HepG2 (cell line): ENCODE results near the gene CCL17. TPM values are rescaled to one million over a fixed set of nuclear protein-coding genes. Genes with fewer than 3 reads are reported as not detected.

Experiments used
- ATAC-seq: fragments of 200-7000 bp; cut with Tn5 transposase; 3 replicates; pipeline ENCODE4 v1.9.1; 2020; ENCODE audit warnings: mild to moderate bottlenecking, moderate library complexity
- BruUV-seq: library from RNA; stranded (reverse); fragments of 400-500 nt; replicated peaks from 2 replicates; lab custom pipeline; 2021; lab: Mats Ljungman, UMichigan
- CTCF ChIA-PET: fragments of 300-600 bp; formaldehyde crosslinking; extraction: SDS; loops from one replicate; lab custom pipeline; 2021; ENCODE audit warnings: low total read pairs, inconsistent platforms, low intra/inter-chr PET ratio; lab: Yijun Ruan, JAX
- POLR2A ChIA-PET: fragments of 350-600 bp; sonication (Branson Sonifier 250); formaldehyde crosslinking; loops from one replicate; lab custom pipeline; 2020; ENCODE audit warnings: antibody characterized with exemption, inconsistent platforms; lab: Yijun Ruan, JAX
- DNase-seq: peaks from one replicate; pipeline ENCODE4 v3.0.0-alpha.2; 2015; ENCODE audit warnings: low spot score
- FAIRE-seq: peaks from 3 replicates; lab custom pipeline; 2011; peaks lifted over from hg19 to GRCh38; lab: Jason Lieb, UNC
- H2AFZ ChIP-seq: one replicate; pipeline ENCODE4 v1.6.1; 2011; ENCODE audit warnings: low read length, inconsistent platforms
- H3K27ac ChIP-seq: fragments of 300-600 bp; 3 replicates; pipeline ENCODE4 v1.8.0; 2011; ENCODE audit warnings: mixed run types, mild to moderate bottlenecking, mixed read lengths, low read length, inconsistent platforms; ENCODE audit not compliant: insufficient read depth; ENCODE audit errors: extremely low read length
- H3K27me3 ChIP-seq, 2 experiments: fragments of 200-600 bp in 1 of 2; 2 replicates in 1 of 2; 3 replicates in 1 of 2; pipeline versions ENCODE4 v1.6.0 to v1.8.0; 2011; ENCODE audit warnings: low read length in 2 of 2, mild to moderate bottlenecking in 2 of 2, moderate library complexity in 2 of 2, inconsistent platforms in 1 of 2; ENCODE audit not compliant: insufficient read depth in 2 of 2, control insufficient read depth in 1 of 2
- H3K36me3 ChIP-seq, 2 experiments: fragments of 200-600 bp in 1 of 2; replicated peaks in 1 of 2; 2 replicates in 1 of 2; 3 replicates in 1 of 2; pipeline versions ENCODE4 v1.5.1 to v1.8.0; 2011; ENCODE audit warnings: low read length in 2 of 2, inconsistent platforms in 1 of 2; ENCODE audit not compliant: insufficient read depth in 2 of 2, control insufficient read depth in 1 of 2
- H3K4me1 ChIP-seq: 2 replicates; pipeline ENCODE4 v1.5.1; 2012; ENCODE audit warnings: low read length, inconsistent platforms; ENCODE audit not compliant: insufficient read depth
- H3K4me2 ChIP-seq: 2 replicates; pipeline ENCODE4 v1.6.0; 2011; ENCODE audit warnings: low read depth, low read length, inconsistent platforms
- H3K4me3 ChIP-seq, 3 experiments: fragments of 200-600 bp in 1 of 3; sonication (generic), shearing (Covaris generic) in 1 of 3; replicated peaks in 1 of 3; 2 replicates each; pipeline ENCODE4 v1.5.1; 2011 to 2016; ENCODE audit warnings: low read length in 3 of 3, inconsistent platforms in 2 of 3, low read depth in 2 of 3, mild to moderate bottlenecking in 2 of 3, control low read depth in 1 of 3, mixed read lengths in 1 of 3; ENCODE audit not compliant: insufficient read depth in 1 of 3
- H3K79me2 ChIP-seq: one replicate; pipeline ENCODE4 v1.6.1; 2011; ENCODE audit warnings: low read length, inconsistent platforms; ENCODE audit not compliant: insufficient read depth
- H3K9ac ChIP-seq: 2 replicates; pipeline ENCODE4 v1.6.0; 2011; ENCODE audit warnings: mild to moderate bottlenecking, low read depth, low read length, inconsistent platforms; ENCODE audit not compliant: insufficient read depth
- H3K9me3 ChIP-seq: 2 replicates; pipeline ENCODE4 v1.5.1; 2012; ENCODE audit warnings: mild to moderate bottlenecking, low read length
- H4K20me1 ChIP-seq: 2 replicates; pipeline ENCODE4 v1.6.0; 2011; ENCODE audit warnings: inconsistent platforms, mild to moderate bottlenecking, low read length, moderate library complexity; ENCODE audit not compliant: insufficient read depth
- BORCS8-MEF2B ChIP-seq: sonication (generic); formaldehyde crosslinking; IDR thresholded peaks from 2 replicates; pipeline ENCODE4 v1.8.0; 2022; ENCODE audit warnings: mild to moderate bottlenecking, missing genetic modification reagents
- GATA4 ChIP-seq: sonication (generic); IDR thresholded peaks from 2 replicates; pipeline ENCODE4 v1.6.1; 2016; ENCODE audit warnings: antibody characterized with exemption, low read depth, borderline replicate concordance
- HMGA1 ChIP-seq: sonication (generic); formaldehyde crosslinking; conservative IDR thresholded peaks from 2 replicates; pipeline ENCODE4 v1.4.0; 2020; ENCODE audit warnings: missing genetic modification reagents
- KDM2A ChIP-seq: sonication (generic); formaldehyde crosslinking; IDR thresholded peaks from 2 replicates; pipeline ENCODE4 v1.4.0; 2020; ENCODE audit warnings: low read depth, missing genetic modification reagents, borderline replicate concordance
- PRMT3 ChIP-seq: sonication (generic); formaldehyde crosslinking; IDR thresholded peaks from 2 replicates; pipeline ENCODE4 v1.8.1; 2022; ENCODE audit warnings: low read depth, mild to moderate bottlenecking, moderate library complexity, missing genetic modification reagents, borderline replicate concordance
- ZNF296 ChIP-seq: sonication (generic); formaldehyde crosslinking; conservative IDR thresholded peaks from 2 replicates; pipeline ENCODE4 v1.5.0; 2020; ENCODE audit warnings: mild to moderate bottlenecking, missing genetic modification reagents
- ZNF766 ChIP-seq: sonication (generic); formaldehyde crosslinking; IDR thresholded peaks from 2 replicates; pipeline ENCODE4 v1.5.0; 2020; ENCODE audit warnings: missing genetic modification reagents, borderline replicate concordance
- WGBS: methylation state at CpG from one replicate; pipeline ENCODE4 v1.1.6; 2017; ENCODE audit warnings: low lambda C conversion rate; 5-methylcytosine and 5-hydroxymethylcytosine counted together
- in situ Hi-C: cut with HindIII; loops from 2 replicates; pipeline ENCODE4 v1.10.0; 2017; ENCODE audit warnings: low pct_unique_long_range_greater_than_20kb; ENCODE audit not compliant: extremely low pct_ligation_motif_present
- intact Hi-C: fragments of 100-400 bp; cut with micrococcal nuclease; formaldehyde crosslinking; loops from one replicate; pipeline ENCODE4 v1.10.0; 2022; ENCODE audit not compliant: unreplicated experiment
- polyA plus RNA-seq, 8 experiments: library from polyadenylated mRNA; depleted of rRNA in 3 of 8; stranded (reverse) in 7 of 8; unstranded in 1 of 8; fragments of >200 nt; fragmentation: Illumina TruSeq in 4 of 8; extraction: Trizol in 4 of 8; gene quantifications; 2 replicates each; pipeline versions ENCODE4 v1.2.1 to v1.2.3, GENCODE V29; 2011 to 2016; ENCODE audit warnings: low read depth in 4 of 8, missing spikeins in 1 of 8, mixed read lengths in 1 of 8; ENCODE audit not compliant: insufficient read depth in 1 of 8
- total RNA-seq, 5 experiments: library from RNA; depleted of rRNA; stranded (reverse); fragments of >200 nt; fragmentation: Illumina TruSeq; extraction: Trizol; gene quantifications; 2 replicates each; pipeline ENCODE4 v1.2.3, GENCODE V29; 2016; ENCODE audit warnings: low read depth in 1 of 5
- TF ChIP-seq, protein P1 (sequence below), 2 experiments: IDR thresholded peaks; 2 replicates each; pipeline ENCODE4 v1.6.1; 2011 to 2012; ENCODE audit warnings: low read length in 2 of 2, borderline replicate concordance in 1 of 2, low read depth in 1 of 2, mild to moderate bottlenecking in 1 of 2, moderate library complexity in 1 of 2
- TF ChIP-seq, protein P2 (sequence below): sonication (generic); formaldehyde crosslinking; conservative IDR thresholded peaks from 2 replicates; pipeline ENCODE4 v1.4.0; 2020; ENCODE audit warnings: missing genetic modification reagents
- TF ChIP-seq, protein P3 (sequence below): sonication (generic); formaldehyde crosslinking; IDR thresholded peaks from 2 replicates; pipeline ENCODE4 v1.5.0; 2020; ENCODE audit warnings: mild to moderate bottlenecking, missing genetic modification reagents
- TF ChIP-seq, protein P4 (sequence below): sonication (generic); formaldehyde crosslinking; IDR thresholded peaks from 2 replicates; pipeline ENCODE4 v1.4.0; 2020; ENCODE audit warnings: mild to moderate bottlenecking, missing genetic modification reagents

The CCL17 gene
- total and polyA plus RNA-seq, 2 of the 13 experiments (the other 11 are each of a cell fraction or from before 2014, with no cell fraction given), result not detected

DNA sequence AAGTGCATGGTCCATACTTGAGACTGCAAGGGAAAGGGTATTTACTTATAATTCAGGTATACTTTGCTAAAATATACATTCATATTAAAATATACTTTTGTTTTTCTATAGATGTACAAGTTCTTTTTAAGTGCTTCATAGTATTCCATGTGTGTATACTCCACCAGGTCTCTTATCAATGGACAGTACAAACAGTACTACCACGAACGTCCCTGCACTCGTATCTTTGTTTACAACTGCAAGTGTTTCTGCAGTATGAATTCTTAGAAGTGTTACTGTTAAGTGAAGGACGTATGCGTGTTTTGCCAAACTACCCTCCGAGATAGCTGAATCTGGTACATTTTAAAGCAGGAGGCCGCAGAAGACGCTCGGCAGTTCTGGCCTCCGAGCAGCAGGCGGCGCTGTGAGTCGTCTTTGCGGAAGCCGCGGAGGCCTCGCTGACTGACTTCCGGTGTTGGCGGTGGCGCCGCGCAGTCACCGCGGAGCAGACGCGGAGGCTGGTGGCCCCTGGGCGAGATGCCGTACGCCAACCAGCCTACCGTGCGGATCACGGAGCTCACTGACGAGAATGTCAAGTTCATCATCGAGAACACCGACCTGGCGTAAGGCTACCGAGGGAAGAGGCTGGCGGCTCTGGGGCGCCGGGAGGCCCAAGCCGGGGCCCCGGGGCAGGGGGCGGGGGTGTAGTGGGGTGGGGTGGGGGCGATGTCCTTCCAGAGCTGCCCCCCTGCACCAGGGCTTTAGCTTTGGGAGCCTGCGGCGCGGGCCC, 57.8 kb downstream of the CCL17 start, which contains the start of gene POLR2C:
Gene POLR2C (plus strand): TSS at position 471 of the 769 bp plus-strand sequence. CDS start 46 bp downstream, at position 517.
- intact Hi-C loops, result loop anchor here (1.0 kb wide), 1 partner anchor 57 kb away; no protein-coding TSS in a partner anchor
- no peak within 1 kb of the TSS for H2AFZ ChIP-seq
- peak within 1 kb of the TSS; percentile 95 for H3K4me2 ChIP-seq
- ATAC-seq (peak; percentile 97), FAIRE-seq (peak; percentile 86), DNase-seq (peak; percentile 80)
- no peaks in the 10 kb centered on the region; a peak in 1 of 5 replicates for H3K27me3 ChIP-seq
- peak within 1 kb of the TSS; percentile 94 for H3K9ac ChIP-seq
- H3K4me1 ChIP-seq, result peaks cover 33% of the 10 kb centered on the region
- peak within 1 kb of the TSS; percentile 94 to 100 (median 99) for H3K4me3 ChIP-seq
- peaks cover 34 to 65% of the 10 kb centered on the region in 2 experiments for H3K36me3 ChIP-seq
- H3K27ac ChIP-seq, result peak within 1 kb of the TSS; percentile 63
- no TSS peak for BruUV-seq
- WGBS, result 3% methylated on average over 28 of the region's 47 CpGs
- POLR2A ChIA-PET, result interaction anchor here (0.7 to 3.7 kb wide), 18 partner anchors 10 to 273 kb away, joined by 3 to 52 read pairs (median 4); partner anchors contain the start of genes CIAPIN1, COQ9, DOK4 and KATNB1
- CTCF ChIA-PET, result interaction anchor here (0.7 to 4.6 kb wide), 4 partner anchors 10 to 57 kb away, joined by 3 to 37 read pairs (median 4); no protein-coding TSS in a partner anchor
- H3K9me3 ChIP-seq, result no peaks in the 10 kb centered on the region
- no peaks in the 10 kb centered on the region for H4K20me1 ChIP-seq
- peaks cover 34% of the 10 kb centered on the region for H3K79me2 ChIP-seq
- in situ Hi-C loops, result no loop called here
- TF ChIP-seq, protein P1, sequence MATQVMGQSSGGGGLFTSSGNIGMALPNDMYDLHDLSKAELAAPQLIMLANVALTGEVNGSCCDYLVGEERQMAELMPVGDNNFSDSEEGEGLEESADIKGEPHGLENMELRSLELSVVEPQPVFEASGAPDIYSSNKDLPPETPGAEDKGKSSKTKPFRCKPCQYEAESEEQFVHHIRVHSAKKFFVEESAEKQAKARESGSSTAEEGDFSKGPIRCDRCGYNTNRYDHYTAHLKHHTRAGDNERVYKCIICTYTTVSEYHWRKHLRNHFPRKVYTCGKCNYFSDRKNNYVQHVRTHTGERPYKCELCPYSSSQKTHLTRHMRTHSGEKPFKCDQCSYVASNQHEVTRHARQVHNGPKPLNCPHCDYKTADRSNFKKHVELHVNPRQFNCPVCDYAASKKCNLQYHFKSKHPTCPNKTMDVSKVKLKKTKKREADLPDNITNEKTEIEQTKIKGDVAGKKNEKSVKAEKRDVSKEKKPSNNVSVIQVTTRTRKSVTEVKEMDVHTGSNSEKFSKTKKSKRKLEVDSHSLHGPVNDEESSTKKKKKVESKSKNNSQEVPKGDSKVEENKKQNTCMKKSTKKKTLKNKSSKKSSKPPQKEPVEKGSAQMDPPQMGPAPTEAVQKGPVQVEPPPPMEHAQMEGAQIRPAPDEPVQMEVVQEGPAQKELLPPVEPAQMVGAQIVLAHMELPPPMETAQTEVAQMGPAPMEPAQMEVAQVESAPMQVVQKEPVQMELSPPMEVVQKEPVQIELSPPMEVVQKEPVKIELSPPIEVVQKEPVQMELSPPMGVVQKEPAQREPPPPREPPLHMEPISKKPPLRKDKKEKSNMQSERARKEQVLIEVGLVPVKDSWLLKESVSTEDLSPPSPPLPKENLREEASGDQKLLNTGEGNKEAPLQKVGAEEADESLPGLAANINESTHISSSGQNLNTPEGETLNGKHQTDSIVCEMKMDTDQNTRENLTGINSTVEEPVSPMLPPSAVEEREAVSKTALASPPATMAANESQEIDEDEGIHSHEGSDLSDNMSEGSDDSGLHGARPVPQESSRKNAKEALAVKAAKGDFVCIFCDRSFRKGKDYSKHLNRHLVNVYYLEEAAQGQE (IDR thresholded peaks at IDR 0.05; ENCODE audit: borderline replicate concordance in 1 of 2, low read depth in 1 of 2, low read length in 2 of 2), result peak in 1 of 2 experiments; percentile 80; a peak in 1 of 4 replicates
- TF ChIP-seq ZNF296 (0 out of 2 replicates have a peak, but pooled peaks have one; percentile 52), KDM2A (CRISPR knock-in tag) (peak; percentile 100), GATA4 (peak; percentile 84; the same call in 1 of the 2 replicates), HMGA1 (CRISPR knock-in tag) (no peak), PRMT3 (CRISPR knock-in tag) (no peak), ZNF766 (CRISPR knock-in tag) (peak; percentile 90), BORCS8-MEF2B (CRISPR knock-in tag) (peak; percentile 34; the same call in 1 of the 2 replicates)
- TF ChIP-seq, protein P2, sequence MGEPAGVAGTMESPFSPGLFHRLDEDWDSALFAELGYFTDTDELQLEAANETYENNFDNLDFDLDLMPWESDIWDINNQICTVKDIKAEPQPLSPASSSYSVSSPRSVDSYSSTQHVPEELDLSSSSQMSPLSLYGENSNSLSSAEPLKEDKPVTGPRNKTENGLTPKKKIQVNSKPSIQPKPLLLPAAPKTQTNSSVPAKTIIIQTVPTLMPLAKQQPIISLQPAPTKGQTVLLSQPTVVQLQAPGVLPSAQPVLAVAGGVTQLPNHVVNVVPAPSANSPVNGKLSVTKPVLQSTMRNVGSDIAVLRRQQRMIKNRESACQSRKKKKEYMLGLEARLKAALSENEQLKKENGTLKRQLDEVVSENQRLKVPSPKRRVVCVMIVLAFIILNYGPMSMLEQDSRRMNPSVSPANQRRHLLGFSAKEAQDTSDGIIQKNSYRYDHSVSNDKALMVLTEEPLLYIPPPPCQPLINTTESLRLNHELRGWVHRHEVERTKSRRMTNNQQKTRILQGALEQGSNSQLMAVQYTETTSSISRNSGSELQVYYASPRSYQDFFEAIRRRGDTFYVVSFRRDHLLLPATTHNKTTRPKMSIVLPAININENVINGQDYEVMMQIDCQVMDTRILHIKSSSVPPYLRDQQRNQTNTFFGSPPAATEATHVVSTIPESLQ (CRISPR knock-in tag), result no peak
- TF ChIP-seq, protein P3, sequence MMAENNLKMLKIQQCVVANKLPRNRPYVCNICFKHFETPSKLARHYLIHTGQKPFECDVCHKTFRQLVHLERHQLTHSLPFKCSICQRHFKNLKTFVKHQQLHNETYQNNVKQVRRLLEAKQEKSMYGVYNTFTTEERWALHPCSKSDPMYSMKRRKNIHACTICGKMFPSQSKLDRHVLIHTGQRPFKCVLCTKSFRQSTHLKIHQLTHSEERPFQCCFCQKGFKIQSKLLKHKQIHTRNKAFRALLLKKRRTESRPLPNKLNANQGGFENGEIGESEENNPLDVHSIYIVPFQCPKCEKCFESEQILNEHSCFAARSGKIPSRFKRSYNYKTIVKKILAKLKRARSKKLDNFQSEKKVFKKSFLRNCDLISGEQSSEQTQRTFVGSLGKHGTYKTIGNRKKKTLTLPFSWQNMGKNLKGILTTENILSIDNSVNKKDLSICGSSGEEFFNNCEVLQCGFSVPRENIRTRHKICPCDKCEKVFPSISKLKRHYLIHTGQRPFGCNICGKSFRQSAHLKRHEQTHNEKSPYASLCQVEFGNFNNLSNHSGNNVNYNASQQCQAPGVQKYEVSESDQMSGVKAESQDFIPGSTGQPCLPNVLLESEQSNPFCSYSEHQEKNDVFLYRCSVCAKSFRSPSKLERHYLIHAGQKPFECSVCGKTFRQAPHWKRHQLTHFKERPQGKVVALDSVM, result peak; percentile 65
- TF ChIP-seq, protein P4, sequence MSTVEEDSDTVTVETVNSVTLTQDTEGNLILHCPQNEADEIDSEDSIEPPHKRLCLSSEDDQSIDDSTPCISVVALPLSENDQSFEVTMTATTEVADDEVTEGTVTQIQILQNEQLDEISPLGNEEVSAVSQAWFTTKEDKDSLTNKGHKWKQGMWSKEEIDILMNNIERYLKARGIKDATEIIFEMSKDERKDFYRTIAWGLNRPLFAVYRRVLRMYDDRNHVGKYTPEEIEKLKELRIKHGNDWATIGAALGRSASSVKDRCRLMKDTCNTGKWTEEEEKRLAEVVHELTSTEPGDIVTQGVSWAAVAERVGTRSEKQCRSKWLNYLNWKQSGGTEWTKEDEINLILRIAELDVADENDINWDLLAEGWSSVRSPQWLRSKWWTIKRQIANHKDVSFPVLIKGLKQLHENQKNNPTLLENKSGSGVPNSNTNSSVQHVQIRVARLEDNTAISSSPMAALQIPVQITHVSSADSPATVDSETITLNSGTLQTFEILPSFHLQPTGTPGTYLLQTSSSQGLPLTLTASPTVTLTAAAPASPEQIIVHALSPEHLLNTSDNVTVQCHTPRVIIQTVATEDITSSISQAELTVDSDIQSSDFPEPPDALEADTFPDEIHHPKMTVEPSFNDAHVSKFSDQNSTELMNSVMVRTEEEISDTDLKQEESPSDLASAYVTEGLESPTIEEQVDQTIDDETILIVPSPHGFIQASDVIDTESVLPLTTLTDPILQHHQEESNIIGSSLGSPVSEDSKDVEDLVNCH, result no peak
